ENCODE results near the gene LRP1-AS.

LRP1-AS gene

GRCh38 chr12:57101892-57102695, 45.3 kb downstream of the LRP1-AS start:
- in situ Hi-C loops (cut with MboI; ENCODE audit: low sequenced_read_pairs): no loop called here

- in situ Hi-C loops (cut with MboI; ENCODE audit: low sequenced_read_pairs): no loop called here
Measured at GRCh38 chr12:57099766-57100165, 47.7 kb downstream of the LRP1-AS start.

- in situ Hi-C loops (cut with MboI; ENCODE audit: low sequenced_read_pairs): no loop called here
Measured at GRCh38 chr12:57099047-57099714, 48.2 kb downstream of the LRP1-AS start.

- in situ Hi-C loops (cut with MboI; ENCODE audit: low sequenced_read_pairs): no loop called here
Measured at GRCh38 chr12:57098546-57098945, 48.9 kb downstream of the LRP1-AS start.

- in situ Hi-C loops (cut with MboI; ENCODE audit: low sequenced_read_pairs): no loop called here
Measured at GRCh38 chr12:57097554-57097835, 49.9 kb downstream of the LRP1-AS start.

GRCh38 chr12:57096748-57097553, 50.5 kb downstream of the LRP1-AS start:
- in situ Hi-C loops (cut with MboI; ENCODE audit: low sequenced_read_pairs): no loop called here

GRCh38 chr12:57096099-57096572, 51.3 kb downstream of the LRP1-AS start:
- in situ Hi-C loops (cut with MboI; ENCODE audit: low sequenced_read_pairs): no loop called here

- in situ Hi-C loops (cut with MboI; ENCODE audit: low sequenced_read_pairs): no loop called here
Measured at GRCh38 chr12:57095440-57095839, 52.0 kb downstream of the LRP1-AS start.

All from HL-60/S4 treated with retinoic acid at 250 ng/mL for 4 days and 3 days (cell line).